A549 treated with GW870086 at 1 μM for 4 hours (cell line): ENCODE data around the gene NDUFAF4. TPM values are rescaled to one million over a fixed set of nuclear protein-coding genes. Genes with fewer than 3 reads are reported as not detected.

Experiments used
- total RNA-seq: library from RNA; stranded (reverse); fragments of 200-300 nt; extraction: Qiagen RNA extraction; gene quantifications from 5 replicates; pipeline ENCODE4 v1.2.3, GENCODE V29; 2022; ENCODE audit warnings: low read depth

The NDUFAF4 gene
- total RNA-seq: 30.2 to 57.8 TPM (median 50.8 TPM) in 5 replicates

GRCh38 chr6:96897396-96898240 lies at the start of gene NDUFAF4:
NDUFAF4 (minus strand) TSS chr6:96897891; CDS start chr6:96897801, 90 bp downstream.

Other genes starting within 250 kb of the NDUFAF4 start
- 0.32 to 0.65 TPM (median 0.42 TPM) in 5 replicates for gene GPR63, start 60.4 kb downstream of the NDUFAF4 start, total RNA-seq
- gene KLHL32, start 26.8 kb upstream of the NDUFAF4 start, total RNA-seq: 0.07 TPM in 1 of 5 replicates, not detected in the others